T-helper 17 cell (primary cell): Measurements from ENCODE around the gene MGAT4A. TPM values are rescaled to one million over a fixed set of nuclear protein-coding genes. Genes with fewer than 3 reads are reported as not detected.

ENCODE experiments used
- ATAC-seq: fragments of 150-1000 bp; cut with Tn5 transposase; 2 replicates; pipeline ENCODE4 v1.10.0; 2021; ENCODE audit warnings: mild to moderate bottlenecking, moderate library complexity
- DNase-seq, 3 donors: peaks; one replicate each; pipeline versions ENCODE4 v3.0.0 to v3.0.0-alpha.2; 2020 to 2021
- H3K9me3 ChIP-seq: one replicate; pipeline ENCODE4 v1.7.0; 2013; ENCODE audit warnings: low read length, mild to moderate bottlenecking; ENCODE audit not compliant: control insufficient read depth, poor library complexity, severe bottlenecking
- H3K27ac Mint-ChIP-seq: one replicate; pipeline ENCODE4 v1.8.0; 2022; ENCODE audit warnings: mild to moderate bottlenecking, moderate library complexity, mixed read lengths
- H3K27me3 Mint-ChIP-seq: one replicate; pipeline ENCODE4 v1.8.0; 2022; ENCODE audit warnings: mixed read lengths
- H3K36me3 Mint-ChIP-seq: one replicate; pipeline ENCODE4 v1.8.0; 2022; ENCODE audit warnings: low read depth, mixed read lengths
- H3K4me1 Mint-ChIP-seq: one replicate; pipeline ENCODE4 v1.8.0; 2022; ENCODE audit warnings: mild to moderate bottlenecking, mixed read lengths
- H3K4me3 Mint-ChIP-seq: one replicate; pipeline ENCODE4 v1.8.0; 2022; ENCODE audit warnings: mild to moderate bottlenecking, moderate library complexity, mixed read lengths
- total RNA-seq, 4 donors: library from RNA in 2 of 4; stranded (reverse) in 2 of 4; gene quantifications; one replicate each; pipeline ENCODE4 v1.2.3 and lab custom pipeline; 2022 to 2026

Gene MGAT4A
- total RNA-seq, 2 donors from 2014 or later = 187 to 205 TPM

DNA sequence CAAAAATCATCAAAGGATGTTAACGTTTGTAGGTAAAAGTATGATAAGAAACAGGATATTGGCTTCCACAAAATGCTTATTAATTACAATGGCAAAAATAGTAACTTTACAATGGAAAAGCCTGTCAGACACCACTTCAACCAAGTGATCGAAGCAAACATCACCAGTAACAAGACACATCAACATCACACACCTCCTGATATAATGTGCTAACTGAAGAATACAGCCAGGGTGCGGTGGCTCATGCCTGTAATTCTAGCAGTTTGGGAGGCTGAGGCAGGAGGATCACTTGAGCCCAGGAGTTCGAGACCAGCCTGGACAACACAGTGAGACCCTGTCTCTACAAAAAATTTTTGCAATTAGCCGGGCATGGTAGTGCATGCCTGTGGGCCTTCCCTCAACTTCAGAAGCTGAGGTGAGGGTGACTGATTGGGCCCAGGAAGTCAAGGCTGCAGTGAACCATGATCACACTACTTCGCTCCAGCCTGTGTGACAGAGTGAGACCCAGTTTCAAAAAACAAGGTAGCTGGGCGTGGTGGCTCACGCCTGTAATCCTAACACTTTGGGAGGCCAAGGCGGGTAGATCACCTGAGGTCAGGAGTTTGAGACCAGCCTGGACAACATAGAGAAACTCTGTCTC lies 15.0 kb downstream of the MGAT4A start:
- peak; percentile 83 for ATAC-seq
- peak overlapping the region; percentile 61 for H3K4me3 Mint-ChIP-seq

GRCh38 chr2:98713332-98714015 lies 17.5 kb downstream of the MGAT4A start:
- ATAC-seq (no peak), DNase-seq (no peak)
- Mint-ChIP-seq H3K4me1 (peaks cover 69% of the 10 kb centered on the region), H3K4me3 (peak overlapping the region; percentile 67), H3K27me3 (no peaks in the 10 kb centered on the region), H3K36me3 (peaks cover 3% of the 10 kb centered on the region), H3K27ac (peak overlapping the region; percentile 93)
- no peaks in the 10 kb centered on the region for H3K9me3 ChIP-seq

More for the DNA sequence above, 15.0 kb downstream of the MGAT4A start:
- DNase-seq = no peak
- H3K27ac Mint-ChIP-seq = peak overlapping the region; percentile 93
- H3K9me3 ChIP-seq = no peaks in the 10 kb centered on the region
- H3K36me3 Mint-ChIP-seq = peaks cover 6% of the 10 kb centered on the region
- H3K4me1 Mint-ChIP-seq = peaks cover 62% of the 10 kb centered on the region
- H3K27me3 Mint-ChIP-seq = no peaks in the 10 kb centered on the region

GRCh38 chr2:98712145-98712544 lies 18.8 kb downstream of the MGAT4A start:
- peak overlapping the region; percentile 93 for H3K27ac Mint-ChIP-seq
- peaks cover 5% of the 10 kb centered on the region for H3K36me3 Mint-ChIP-seq
- H3K4me1 Mint-ChIP-seq = peaks cover 70% of the 10 kb centered on the region
- H3K27me3 Mint-ChIP-seq = no peaks in the 10 kb centered on the region
- no peak for ATAC-seq
- peak overlapping the region; percentile 82 for H3K4me3 Mint-ChIP-seq
- H3K9me3 ChIP-seq = no peaks in the 10 kb centered on the region
- no peak for DNase-seq

GRCh38 chr2:98711506-98711905 lies 19.4 kb downstream of the MGAT4A start:
- no peak for DNase-seq
- Mint-ChIP-seq H3K4me1 (peaks cover 65% of the 10 kb centered on the region), H3K36me3 (peaks cover 5% of the 10 kb centered on the region)

DNA sequence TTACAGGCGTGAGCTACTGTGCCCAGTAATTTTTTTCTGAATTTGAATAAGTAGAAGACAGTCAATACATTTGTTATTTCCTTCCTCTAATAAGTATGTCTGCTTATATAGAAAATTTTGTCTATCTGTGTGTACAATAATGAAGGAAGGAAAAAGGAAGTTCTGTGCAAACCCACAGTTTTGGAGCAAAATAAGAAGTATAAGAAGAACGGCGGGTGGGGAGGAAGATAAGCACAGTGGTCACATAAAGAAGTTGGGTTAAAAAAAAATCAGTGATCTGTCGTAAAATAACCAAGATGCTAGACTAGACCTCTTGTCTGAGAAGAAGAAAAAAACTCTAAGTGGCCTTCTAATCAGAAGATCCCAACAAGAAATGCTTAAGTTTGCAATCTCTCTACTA lies 20.2 kb downstream of the MGAT4A start:
- ATAC-seq (peak; percentile 27), DNase-seq (no peak)
- peaks cover 57% of the 10 kb centered on the region for H3K4me1 Mint-ChIP-seq
- H3K36me3 Mint-ChIP-seq = peaks cover 5% of the 10 kb centered on the region
- no peaks in the 10 kb centered on the region for H3K27me3 Mint-ChIP-seq
- no peaks in the 10 kb centered on the region for H3K9me3 ChIP-seq
- peak overlapping the region; percentile 93 for H3K27ac Mint-ChIP-seq
- H3K4me3 Mint-ChIP-seq = peak overlapping the region; percentile 82

More at GRCh38 chr2:98711506-98711905, 19.4 kb downstream of the MGAT4A start:
- Mint-ChIP-seq H3K27ac (peak overlapping the region; percentile 93), H3K4me3 (peak overlapping the region; percentile 82), H3K27me3 (no peaks in the 10 kb centered on the region)
- ATAC-seq = no peak
- no peaks in the 10 kb centered on the region for H3K9me3 ChIP-seq

- Mint-ChIP-seq H3K4me3 (peak overlapping the region; percentile 75), H3K4me1 (peaks cover 61% of the 10 kb centered on the region), H3K27ac (peak overlapping the region; percentile 93), H3K36me3 (peaks cover 5% of the 10 kb centered on the region), H3K27me3 (no peaks in the 10 kb centered on the region)
- H3K9me3 ChIP-seq = no peaks in the 10 kb centered on the region
- DNase-seq (no peak), ATAC-seq (no peak)
These were observed 21.4 kb downstream of the MGAT4A start for GRCh38 chr2:98709535-98709934.

GRCh38 chr2:98708396-98709186 lies 22.3 kb downstream of the MGAT4A start:
- Mint-ChIP-seq H3K27ac (peak overlapping the region; percentile 93), H3K4me3 (peak overlapping the region; percentile 60), H3K36me3 (peaks cover 5% of the 10 kb centered on the region), H3K27me3 (no peaks in the 10 kb centered on the region), H3K4me1 (peaks cover 59% of the 10 kb centered on the region)
- DNase-seq = no peak
- no peak for ATAC-seq
- no peaks in the 10 kb centered on the region for H3K9me3 ChIP-seq

GRCh38 chr2:98706591-98706990 lies 24.3 kb downstream of the MGAT4A start:
- ATAC-seq (no peak), DNase-seq (no peak)
- Mint-ChIP-seq H3K27ac (peak overlapping the region; percentile 93), H3K4me1 (peaks cover 63% of the 10 kb centered on the region), H3K36me3 (peaks cover 6% of the 10 kb centered on the region), H3K27me3 (no peaks in the 10 kb centered on the region), H3K4me3 (no peak overlapping the region)
- no peaks in the 10 kb centered on the region for H3K9me3 ChIP-seq

GRCh38 chr2:98705333-98705617 lies 25.7 kb downstream of the MGAT4A start:
- H3K27me3 Mint-ChIP-seq = no peaks in the 10 kb centered on the region
- DNase-seq (no peak), ATAC-seq (no peak)
- H3K9me3 ChIP-seq = no peaks in the 10 kb centered on the region
- H3K4me1 Mint-ChIP-seq = peaks cover 64% of the 10 kb centered on the region
- H3K4me3 Mint-ChIP-seq = no peak overlapping the region
- H3K36me3 Mint-ChIP-seq = peaks cover 6% of the 10 kb centered on the region
- peak overlapping the region; percentile 95 for H3K27ac Mint-ChIP-seq

DNA sequence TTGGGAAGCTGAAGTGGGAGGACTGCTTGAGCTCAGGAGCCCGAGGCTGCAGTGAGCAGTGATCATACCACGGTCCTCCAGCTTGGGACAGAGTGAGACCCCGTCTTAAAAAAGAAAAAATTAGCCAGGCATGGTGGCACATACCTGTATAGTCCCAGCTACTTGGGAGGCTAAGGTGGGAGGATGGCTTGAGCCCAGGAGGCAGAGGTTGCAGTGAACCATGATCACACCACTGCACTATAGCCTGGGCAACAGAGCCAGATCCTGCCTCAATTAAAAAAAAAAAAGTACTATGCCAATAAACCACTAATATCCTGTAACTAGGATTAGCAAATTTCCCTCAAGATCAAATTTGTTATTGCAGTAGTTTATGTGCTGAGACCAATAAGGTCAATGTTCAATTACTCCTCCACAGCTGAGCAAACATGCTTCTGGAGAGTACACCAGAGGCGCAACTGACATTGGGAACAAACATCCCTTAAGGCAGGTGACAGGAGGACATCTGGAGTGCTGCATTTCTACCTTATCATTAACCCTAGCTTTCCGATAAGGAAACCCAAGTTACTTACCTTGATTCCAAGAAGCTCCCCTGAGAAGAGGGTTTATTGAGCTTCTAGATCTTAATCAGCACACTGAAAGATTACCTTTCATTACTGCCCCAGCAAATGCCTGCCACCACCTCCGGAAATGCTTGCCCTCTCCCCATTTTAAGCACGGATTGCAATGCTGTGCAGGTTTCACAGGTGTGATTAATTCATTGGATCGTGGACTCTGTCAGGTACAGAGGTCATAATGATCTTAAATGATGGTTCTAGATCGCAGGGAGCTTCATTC lies 26.2 kb downstream of the MGAT4A start:
- peaks cover 61% of the 10 kb centered on the region for H3K4me1 Mint-ChIP-seq
- peaks cover 6% of the 10 kb centered on the region for H3K36me3 Mint-ChIP-seq
- ATAC-seq (no peak), DNase-seq (no peak)
- no peaks in the 10 kb centered on the region for H3K9me3 ChIP-seq
- peak overlapping the region; percentile 39 for H3K4me3 Mint-ChIP-seq
- no peaks in the 10 kb centered on the region for H3K27me3 Mint-ChIP-seq
- H3K27ac Mint-ChIP-seq = peak overlapping the region; percentile 95

GRCh38 chr2:98703738-98704137 lies 27.2 kb downstream of the MGAT4A start:
- peak overlapping the region; percentile 95 for H3K27ac Mint-ChIP-seq
- no peaks in the 10 kb centered on the region for H3K27me3 Mint-ChIP-seq
- peaks cover 59% of the 10 kb centered on the region for H3K4me1 Mint-ChIP-seq
- H3K4me3 Mint-ChIP-seq = peak overlapping the region; percentile 75
- H3K9me3 ChIP-seq = no peaks in the 10 kb centered on the region
- peak; percentile 22 for ATAC-seq
- DNase-seq = no peak
- H3K36me3 Mint-ChIP-seq = peaks cover 8% of the 10 kb centered on the region

GRCh38 chr2:98702858-98703620 lies 27.9 kb downstream of the MGAT4A start:
- Mint-ChIP-seq H3K4me3 (peak overlapping the region; percentile 75), H3K27ac (peak overlapping the region; percentile 95), H3K36me3 (peaks cover 13% of the 10 kb centered on the region), H3K4me1 (peaks cover 61% of the 10 kb centered on the region), H3K27me3 (no peaks in the 10 kb centered on the region)
- H3K9me3 ChIP-seq = no peaks in the 10 kb centered on the region
- ATAC-seq = peak; percentile 44
- no peak for DNase-seq
